ENCODE results near the gene AP2A1.

DNA sequence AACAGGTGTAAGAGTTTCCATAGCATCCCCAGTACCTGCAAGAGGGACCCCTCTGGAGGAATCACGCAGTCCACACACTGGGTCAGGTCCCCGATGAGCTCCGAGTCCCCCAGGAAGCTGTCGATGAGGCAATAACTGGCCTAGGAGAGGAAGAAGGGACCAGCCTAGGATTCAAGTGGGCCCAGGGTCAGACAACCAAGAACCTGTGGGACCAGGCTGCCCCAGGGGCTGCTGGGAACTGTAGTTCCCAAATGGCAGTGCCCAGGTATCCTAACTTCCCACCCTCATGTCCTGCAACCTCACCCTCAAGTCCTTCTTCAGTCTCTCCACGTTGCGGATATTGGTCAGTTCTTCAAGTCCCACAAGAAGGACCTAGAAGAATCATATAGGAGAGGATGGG lies 44.5 kb downstream of the AP2A1 start:
- TF ChIP-seq CTCF (conservative IDR thresholded peaks at IDR 0.05) = no peak
- no peak for TF ChIP-seq ZFX (IDR thresholded peaks at IDR 0.05)
